Measurements from ENCODE around the gene ISYNA1. TPM values are rescaled to one million over a fixed set of nuclear protein-coding genes. Genes with fewer than 3 reads are reported as not detected.

The ISYNA1 gene
- total RNA-seq, 2 experiments from 2014 or later: 26.7 to 33.5 TPM

- H3K36me3 Mint-ChIP-seq (ENCODE audit: low read depth): peaks cover 23% of the 10 kb centered on the region
- H3K27ac Mint-ChIP-seq: peak overlapping the region; percentile 85
- peaks cover 4% of the 10 kb centered on the region for H3K9me3 Mint-ChIP-seq (ENCODE audit: insufficient read depth)
- peak; percentile 56 for DNase-seq
- ChIA-PET CTCF (interaction anchor here (1.2 kb wide), 1 partner anchor 405 kb away, joined by 4 read pairs; no protein-coding TSS in a partner anchor), POLR2A (interaction anchor here (0.6 to 0.8 kb wide), 2 partner anchors 15 to 65 kb away, joined by 3 read pairs; no protein-coding TSS in a partner anchor)
- no peak for ATAC-seq
- peak overlapping the region; percentile 25 for H3K4me3 Mint-ChIP-seq
- peaks cover 22% of the 10 kb centered on the region for H3K4me1 Mint-ChIP-seq (ENCODE audit: low read depth)
- peaks cover 3% of the 10 kb centered on the region for H3K27me3 Mint-ChIP-seq (ENCODE audit: low read depth)
Measured at GRCh38 chr19:18441804-18442788, 4.2 kb upstream of the ISYNA1 start.

DNA sequence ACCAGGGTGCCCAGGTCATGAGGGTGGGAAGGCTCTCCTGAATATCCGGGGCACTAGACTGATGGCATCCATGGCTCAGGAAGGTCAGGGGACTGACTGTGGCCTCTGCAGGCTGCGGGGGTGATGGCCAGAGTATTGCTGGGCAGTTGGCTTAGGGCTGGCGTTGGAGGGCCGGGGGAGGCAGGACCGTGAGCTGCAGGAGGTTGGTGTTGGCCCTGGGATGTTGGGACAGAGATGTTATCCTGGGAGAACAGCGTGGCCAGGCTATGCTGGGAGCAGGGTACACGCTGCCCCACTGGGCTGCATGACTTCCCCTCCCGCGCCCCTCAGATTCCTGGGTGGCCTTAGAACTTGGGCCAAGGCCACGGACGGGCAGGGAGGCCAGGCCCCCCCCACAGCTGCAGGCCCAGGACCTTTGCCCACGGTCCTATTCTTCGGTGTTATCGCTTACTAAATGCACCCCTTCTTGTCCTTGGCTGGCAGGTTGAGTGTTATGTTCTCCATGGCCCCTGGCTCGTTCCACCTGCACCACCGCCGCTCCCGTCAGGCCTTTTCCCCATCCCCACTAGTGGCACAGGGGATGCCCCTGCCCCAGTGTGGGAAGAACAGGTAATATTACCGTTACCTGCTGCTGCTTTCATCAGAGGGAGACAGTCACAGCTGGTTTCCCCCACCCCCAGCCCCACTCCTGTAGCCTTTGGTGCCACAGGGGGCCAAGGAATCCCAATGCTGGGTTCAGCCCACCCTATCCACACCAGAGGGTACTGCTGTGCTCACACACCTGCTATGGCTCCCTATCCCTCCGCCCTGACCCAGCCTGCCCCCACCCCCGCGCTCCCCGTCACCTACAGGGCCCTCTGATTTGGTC, 3.2 kb upstream of the ISYNA1 start:
- Mint-ChIP-seq H3K9me3 (ENCODE audit: insufficient read depth) (peaks cover 4% of the 10 kb centered on the region), H3K36me3 (ENCODE audit: low read depth) (peaks cover 25% of the 10 kb centered on the region), H3K4me3 (peak overlapping the region; percentile 25), H3K4me1 (ENCODE audit: low read depth) (peaks cover 30% of the 10 kb centered on the region), H3K27ac (peak overlapping the region; percentile 85), H3K27me3 (ENCODE audit: low read depth) (peaks cover 3% of the 10 kb centered on the region)
- CTCF ChIA-PET: interaction anchor here (0.8 to 2.5 kb wide), 7 partner anchors 9 to 407 kb away, joined by 3 to 8 read pairs (median 4); no protein-coding TSS in a partner anchor
- DNase-seq (no peak), ATAC-seq (no peak)
- POLR2A ChIA-PET: interaction anchor here (0.9 kb wide), 1 partner anchor 66 kb away, joined by 3 read pairs; no protein-coding TSS in a partner anchor

- Mint-ChIP-seq H3K36me3 (ENCODE audit: low read depth) (peaks cover 28% of the 10 kb centered on the region), H3K4me3 (peak overlapping the region; percentile 3), H3K4me1 (ENCODE audit: low read depth) (peaks cover 34% of the 10 kb centered on the region), H3K27me3 (ENCODE audit: low read depth) (peaks cover 3% of the 10 kb centered on the region), H3K9me3 (ENCODE audit: insufficient read depth) (peaks cover 4% of the 10 kb centered on the region), H3K27ac (peak overlapping the region; percentile 85)
- ATAC-seq: no peak
- POLR2A ChIA-PET: interaction anchor here (0.7 to 0.9 kb wide), 3 partner anchors 12 to 266 kb away, joined by 3 to 5 read pairs (median 4); no protein-coding TSS in a partner anchor
- no peak for DNase-seq
- CTCF ChIA-PET: interaction anchor here (0.8 to 2.5 kb wide), 7 partner anchors 10 to 407 kb away, joined by 3 to 8 read pairs (median 4); no protein-coding TSS in a partner anchor
Measured at GRCh38 chr19:18440415-18440877, 2.5 kb upstream of the ISYNA1 start.

DNA sequence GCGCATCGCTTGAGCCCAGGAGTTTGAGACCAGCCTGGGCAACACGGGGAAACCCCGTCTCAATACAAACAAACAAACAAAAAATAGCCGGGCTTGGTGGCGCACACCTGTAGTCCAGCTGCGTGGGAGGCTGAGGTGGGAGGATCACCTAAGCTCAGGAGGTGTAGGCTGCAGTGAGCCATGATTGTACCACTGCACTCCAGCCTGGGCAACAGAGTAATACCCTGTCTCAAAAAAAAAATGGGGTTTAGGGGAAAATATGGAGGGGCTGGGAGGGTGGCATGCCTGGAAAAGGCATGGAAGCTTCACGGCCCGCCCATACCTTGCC, 1.9 kb upstream of the ISYNA1 start:
- ATAC-seq: no peak
- ChIA-PET POLR2A (interaction anchor here (0.7 to 0.9 kb wide), 3 partner anchors 11 to 266 kb away, joined by 3 to 5 read pairs (median 4); no protein-coding TSS in a partner anchor), CTCF (interaction anchor here (0.8 to 2.5 kb wide), 6 partner anchors 12 to 195 kb away, joined by 3 to 8 read pairs (median 4); partner anchors contain the start of gene REX1BD)

DNA sequence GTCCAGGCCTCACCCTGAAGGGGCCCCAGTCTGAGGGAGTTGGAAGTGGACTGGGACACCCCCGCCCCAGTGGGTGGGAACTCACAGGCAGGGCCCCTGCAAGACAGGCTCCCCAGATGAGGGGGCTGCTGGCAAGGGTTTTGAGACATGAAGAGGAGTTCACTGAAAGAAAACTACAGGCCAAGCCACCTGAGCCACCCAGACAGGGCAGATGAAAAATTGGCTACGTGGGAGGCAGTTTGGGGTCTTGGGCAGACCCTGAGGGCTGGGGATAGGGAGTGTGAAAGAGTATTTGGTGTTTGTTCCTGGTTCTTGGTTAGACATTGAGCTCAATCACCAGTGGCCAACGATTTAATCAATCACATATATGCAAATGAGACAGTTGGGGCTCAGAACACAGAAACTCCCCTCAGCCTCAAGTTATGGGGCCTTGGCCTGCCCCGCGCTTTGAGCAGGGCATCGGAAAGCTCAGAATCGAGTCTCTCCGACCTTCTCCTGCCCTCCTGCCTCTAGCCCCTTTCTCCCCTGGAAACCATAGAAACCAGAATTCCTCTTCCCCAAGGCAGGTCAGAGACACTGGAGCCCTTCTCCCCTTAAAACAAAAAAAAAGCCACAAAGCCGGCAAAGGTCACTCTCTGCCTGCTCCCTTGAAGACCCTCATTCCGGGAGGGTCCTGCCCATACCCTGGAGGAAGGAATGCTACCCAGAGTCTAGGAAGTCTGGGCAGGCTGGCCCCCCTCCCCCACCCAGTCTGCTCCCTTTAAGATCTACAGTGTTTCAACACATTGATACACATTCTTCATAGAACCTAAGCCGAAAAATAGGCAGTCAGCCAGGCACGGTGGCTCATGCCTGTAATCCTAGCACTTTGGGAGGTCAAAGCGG, 1.3 kb upstream of the ISYNA1 start:
- H3K27ac Mint-ChIP-seq: peak overlapping the region; percentile 20
- no peak for ATAC-seq
- DNase-seq: no peak
- POLR2A ChIA-PET: interaction anchor here (0.9 kb wide), 1 partner anchor 11 kb away, joined by 5 read pairs; no protein-coding TSS in a partner anchor
- H3K36me3 Mint-ChIP-seq (ENCODE audit: low read depth): peaks cover 31% of the 10 kb centered on the region
- peaks cover 3% of the 10 kb centered on the region for H3K27me3 Mint-ChIP-seq (ENCODE audit: low read depth)
- CTCF ChIA-PET: interaction anchor here (0.8 to 2.5 kb wide), 5 partner anchors 12 to 150 kb away, joined by 3 to 8 read pairs (median 4); partner anchors contain the start of gene REX1BD
- peaks cover 40% of the 10 kb centered on the region for H3K4me1 Mint-ChIP-seq (ENCODE audit: low read depth)
- H3K4me3 Mint-ChIP-seq: no peak overlapping the region
- H3K9me3 Mint-ChIP-seq (ENCODE audit: insufficient read depth): peaks cover 4% of the 10 kb centered on the region

More for the DNA sequence above, 1.9 kb upstream of the ISYNA1 start:
- no peak for DNase-seq
- peaks cover 25% of the 10 kb centered on the region for H3K36me3 Mint-ChIP-seq (ENCODE audit: low read depth)
- no peak overlapping the region for H3K27ac Mint-ChIP-seq
- H3K4me1 Mint-ChIP-seq (ENCODE audit: low read depth): peaks cover 34% of the 10 kb centered on the region
- no peak overlapping the region for H3K4me3 Mint-ChIP-seq
- H3K27me3 Mint-ChIP-seq (ENCODE audit: low read depth): peaks cover 3% of the 10 kb centered on the region
- peaks cover 4% of the 10 kb centered on the region for H3K9me3 Mint-ChIP-seq (ENCODE audit: insufficient read depth)

- peaks cover 3% of the 10 kb centered on the region for H3K27me3 Mint-ChIP-seq (ENCODE audit: low read depth)
- H3K36me3 Mint-ChIP-seq (ENCODE audit: low read depth): peaks cover 29% of the 10 kb centered on the region
- no peak overlapping the region for H3K27ac Mint-ChIP-seq
- peaks cover 4% of the 10 kb centered on the region for H3K9me3 Mint-ChIP-seq (ENCODE audit: insufficient read depth)
- POLR2A ChIA-PET: interaction anchor here (0.6 kb wide), 1 partner anchor 197 kb away, joined by 3 read pairs; no protein-coding TSS in a partner anchor
- DNase-seq (no peak), ATAC-seq (no peak)
- peak overlapping the region; percentile 2 for H3K4me3 Mint-ChIP-seq
- H3K4me1 Mint-ChIP-seq (ENCODE audit: low read depth): peaks cover 43% of the 10 kb centered on the region
- CTCF ChIA-PET: interaction anchor here (1.0 to 2.5 kb wide), 4 partner anchors 13 to 81 kb away, joined by 3 to 8 read pairs (median 4); no protein-coding TSS in a partner anchor
Measured at GRCh38 chr19:18438331-18439024, 545 bp upstream of the ISYNA1 start.

- POLR2A ChIA-PET: interaction anchor here (0.6 to 1.4 kb wide), 4 partner anchors 16 to 155 kb away, joined by 3 read pairs; no protein-coding TSS in a partner anchor
- Mint-ChIP-seq H3K27ac (peak overlapping the region; percentile 39), H3K9me3 (ENCODE audit: insufficient read depth) (no peaks in the 10 kb centered on the region), H3K4me3 (peak overlapping the region; percentile 72), H3K4me1 (ENCODE audit: low read depth) (peaks cover 48% of the 10 kb centered on the region), H3K27me3 (ENCODE audit: low read depth) (no peaks in the 10 kb centered on the region), H3K36me3 (ENCODE audit: low read depth) (peaks cover 23% of the 10 kb centered on the region)
- ATAC-seq: peak; percentile 74
- peak; percentile 91 for DNase-seq
- CTCF ChIA-PET: interaction anchor here (0.8 kb wide), 1 partner anchor 25 kb away, joined by 3 read pairs; no protein-coding TSS in a partner anchor
Measured at GRCh38 chr19:18436671-18437490, 1.1 kb downstream of the ISYNA1 start.

DNA sequence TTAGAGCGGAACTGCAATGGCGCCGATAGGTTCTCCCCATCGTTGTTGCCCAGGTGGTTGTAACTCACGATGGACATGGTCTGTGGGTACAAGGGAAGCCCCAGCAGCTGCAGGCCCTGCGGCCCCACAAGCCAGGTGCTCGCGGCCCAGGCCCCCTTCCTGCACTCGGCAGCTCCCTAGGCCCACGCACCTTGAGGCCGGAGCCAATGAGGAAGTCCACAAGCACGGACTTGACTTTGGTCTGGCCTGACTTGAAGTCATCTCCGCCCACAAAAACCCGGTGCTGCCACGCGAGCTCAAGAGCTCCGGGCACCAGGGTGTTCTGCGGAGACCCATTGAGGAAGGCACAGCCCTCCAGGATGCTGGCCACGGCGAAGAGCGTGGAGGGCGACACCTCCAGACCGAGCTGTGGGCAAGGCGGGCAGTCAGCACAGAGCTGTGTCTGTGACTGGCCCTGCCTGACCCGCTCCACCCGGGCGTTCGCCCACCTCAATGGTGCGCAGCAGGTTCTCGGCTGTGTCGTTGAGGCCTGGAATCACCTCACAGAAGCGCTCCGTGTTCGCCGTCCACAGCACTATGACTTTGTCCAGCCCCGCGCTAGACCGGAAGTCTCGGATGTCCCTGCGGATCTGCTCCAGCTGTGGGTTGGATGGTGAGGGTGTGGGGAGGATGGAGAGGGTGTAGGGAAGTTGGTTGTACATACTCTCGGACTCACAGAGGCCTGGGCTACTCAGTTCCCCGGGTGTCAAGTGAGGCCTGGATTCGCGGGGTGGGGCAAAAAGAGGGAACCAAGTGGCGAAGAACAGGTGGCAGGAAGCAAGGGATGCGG, 1.9 kb downstream of the ISYNA1 start:
- peak overlapping the region; percentile 25 for H3K27ac Mint-ChIP-seq
- H3K4me1 Mint-ChIP-seq (ENCODE audit: low read depth): peaks cover 44% of the 10 kb centered on the region
- no peak for DNase-seq
- peaks cover 25% of the 10 kb centered on the region for H3K36me3 Mint-ChIP-seq (ENCODE audit: low read depth)
- ATAC-seq: no peak
- ChIA-PET CTCF (no interaction called here), POLR2A (interaction anchor here (0.7 to 1.4 kb wide), 2 partner anchors 16 to 154 kb away, joined by 3 read pairs; no protein-coding TSS in a partner anchor)
- peak overlapping the region; percentile 63 for H3K4me3 Mint-ChIP-seq
- no peaks in the 10 kb centered on the region for H3K9me3 Mint-ChIP-seq (ENCODE audit: insufficient read depth)
- H3K27me3 Mint-ChIP-seq (ENCODE audit: low read depth): no peaks in the 10 kb centered on the region
